ENCODE measurements around the gene CD300A. TPM values are rescaled to one million over a fixed set of nuclear protein-coding genes. Genes with fewer than 3 reads are reported as not detected.
"Not testable (repeated sequence)": the region's sequence is repeated elsewhere in the genome, so short reads cannot be mapped to it uniquely, and the experiment has no call there.

The CD300A gene
- total RNA-seq, 1 donor from 2014 or later, result 0.71 TPM

- Mint-ChIP-seq H3K27me3 (peaks cover 3% of the 10 kb centered on the region), H3K27ac (no peak overlapping the region), H3K4me1 (no peaks in the 10 kb centered on the region), H3K9me3 (no peaks in the 10 kb centered on the region), H3K4me3 (no peak overlapping the region), H3K36me3 (ENCODE audit: low read depth) (no peaks in the 10 kb centered on the region)
- ChIA-PET CTCF (interaction anchor here (0.6 to 1.3 kb wide), 7 partner anchors 10 to 281 kb away, joined by 3 read pairs; partner anchors contain the start of gene GPR142), POLR2A (no interaction called here)
- ATAC-seq (ENCODE audit: low read depth), result no peak
- intact Hi-C loops (cut with micrococcal nuclease), result loop anchor here (2.0 kb wide), 1 partner anchor 41 kb away; no protein-coding TSS in a partner anchor
- DNase-seq, result no peak
- TF ChIP-seq CTCF (IDR thresholded peaks at IDR 0.05), result no peak
Observed at GRCh38 chr17:74491626-74492025, 25.2 kb downstream of the CD300A start.

- intact Hi-C loops (cut with micrococcal nuclease), result loop anchor here (1.0 to 2.0 kb wide), 4 partner anchors 36 to 125 kb away; no protein-coding TSS in a partner anchor
- DNase-seq (peak; percentile 42), ATAC-seq (ENCODE audit: low read depth) (peak; percentile 75)
- H3K36me3 Mint-ChIP-seq (ENCODE audit: low read depth), result no peaks in the 10 kb centered on the region
- POLR2A ChIA-PET, result no interaction called here
- peak; percentile 62 for TF ChIP-seq CTCF (IDR thresholded peaks at IDR 0.05)
- CTCF ChIA-PET, result interaction anchor here (1.0 to 2.0 kb wide), 3 partner anchors 114 to 126 kb away, joined by 3 to 5 read pairs (median 5); partner anchors contain the start of gene GPR142
- H3K9me3 Mint-ChIP-seq, result no peaks in the 10 kb centered on the region
- H3K4me1 Mint-ChIP-seq, result no peaks in the 10 kb centered on the region
- no peak overlapping the region for H3K27ac Mint-ChIP-seq
- peaks cover 3% of the 10 kb centered on the region for H3K27me3 Mint-ChIP-seq
- H3K4me3 Mint-ChIP-seq, result no peak overlapping the region
Observed at GRCh38 chr17:74493331-74493833, 26.9 kb downstream of the CD300A start.

GRCh38 chr17:74497471-74497870 is 31.0 kb downstream of the CD300A start:
- ChIA-PET CTCF (interaction anchor here (1.0 to 1.6 kb wide), 2 partner anchors 118 to 130 kb away, joined by 3 to 5 read pairs; no protein-coding TSS in a partner anchor), POLR2A (no interaction called here)
- no peak for ATAC-seq (ENCODE audit: low read depth)
- Mint-ChIP-seq H3K36me3 (ENCODE audit: low read depth) (no peaks in the 10 kb centered on the region), H3K4me1 (no peaks in the 10 kb centered on the region), H3K4me3 (no peak overlapping the region), H3K27ac (no peak overlapping the region), H3K9me3 (no peaks in the 10 kb centered on the region), H3K27me3 (peaks cover 3% of the 10 kb centered on the region)
- TF ChIP-seq CTCF (IDR thresholded peaks at IDR 0.05), result no peak
- intact Hi-C loops (cut with micrococcal nuclease), result no loop called here
- no peak for DNase-seq

GRCh38 chr17:74499992-74500391 is 33.6 kb downstream of the CD300A start:
- no peak for DNase-seq
- no peaks in the 10 kb centered on the region for H3K27me3 Mint-ChIP-seq
- CTCF ChIA-PET, result no interaction called here
- ATAC-seq (ENCODE audit: low read depth), result no peak
- no peak for TF ChIP-seq CTCF (IDR thresholded peaks at IDR 0.05)
- POLR2A ChIA-PET, result no interaction called here
- no peaks in the 10 kb centered on the region for H3K9me3 Mint-ChIP-seq
- no peaks in the 10 kb centered on the region for H3K36me3 Mint-ChIP-seq (ENCODE audit: low read depth)
- intact Hi-C loops (cut with micrococcal nuclease), result no loop called here
- H3K27ac Mint-ChIP-seq, result no peak overlapping the region
- H3K4me3 Mint-ChIP-seq, result no peak overlapping the region
- H3K4me1 Mint-ChIP-seq, result no peaks in the 10 kb centered on the region

GRCh38 chr17:74502861-74503260 is 36.4 kb downstream of the CD300A start:
- Mint-ChIP-seq H3K27ac (no peak overlapping the region), H3K9me3 (no peaks in the 10 kb centered on the region), H3K27me3 (no peaks in the 10 kb centered on the region), H3K4me3 (no peak overlapping the region), H3K4me1 (no peaks in the 10 kb centered on the region), H3K36me3 (ENCODE audit: low read depth) (no peaks in the 10 kb centered on the region)
- no peak for DNase-seq
- intact Hi-C loops (cut with micrococcal nuclease), result no loop called here
- POLR2A ChIA-PET, result no interaction called here
- no peak for TF ChIP-seq CTCF (IDR thresholded peaks at IDR 0.05)
- CTCF ChIA-PET, result interaction anchor here (0.8 kb wide), 1 partner anchor 123 kb away, joined by 3 read pairs; no protein-coding TSS in a partner anchor
- no peak for ATAC-seq (ENCODE audit: low read depth)

- H3K9me3 Mint-ChIP-seq; H3K27me3 Mint-ChIP-seq; CTCF ChIA-PET; ATAC-seq (ENCODE audit: low read depth); POLR2A ChIA-PET; intact Hi-C loops (cut with micrococcal nuclease); H3K27ac Mint-ChIP-seq; H3K4me3 Mint-ChIP-seq; H3K4me1 Mint-ChIP-seq; DNase-seq; H3K36me3 Mint-ChIP-seq (ENCODE audit: low read depth): not testable (repeated sequence)
Observed at GRCh38 chr17:74503949-74504348, 37.5 kb downstream of the CD300A start.
